GM18951 (cell line): ENCODE results near the gene AP1G2.
"Not testable (repeated sequence)": the region's sequence is repeated elsewhere in the genome, so short reads cannot be mapped to it uniquely, and the experiment has no call there.

Experiments
- POLR2A ChIP-seq: IDR thresholded peaks from 4 replicates; pipeline ENCODE4 v1.6.1; 2011; ENCODE audit warnings: mild to moderate bottlenecking; ENCODE audit not compliant: insufficient read length, insufficient read depth; ENCODE audit errors: extremely low read depth
- in situ Hi-C: fragments of 300-500 bp; cut with MboI; formaldehyde crosslinking; loops from one replicate; pipeline ENCODE4 v1.12.0; 2022; ENCODE audit warnings: low sequenced_read_pairs, mixed read lengths, inconsistent platforms; ENCODE audit not compliant: unreplicated experiment

The AP1G2 gene

GRCh38 chr14:23604675-23605170, 37.1 kb upstream of the AP1G2 start:
- TF ChIP-seq POLR2A, result no peak
- in situ Hi-C loops, result no loop called here

- in situ Hi-C loops, result no loop called here
- TF ChIP-seq POLR2A, result no peak
Observed at GRCh38 chr14:23604148-23604547, 36.6 kb upstream of the AP1G2 start.

- TF ChIP-seq POLR2A, result no peak
- in situ Hi-C loops, result no loop called here
Observed at GRCh38 chr14:23603103-23603502, 35.5 kb upstream of the AP1G2 start.

GRCh38 chr14:23602181-23603095, 34.8 kb upstream of the AP1G2 start:
- in situ Hi-C loops, result no loop called here
- TF ChIP-seq POLR2A, result no peak

GRCh38 chr14:23601845-23602180, 34.2 kb upstream of the AP1G2 start:
- no peak for TF ChIP-seq POLR2A
- in situ Hi-C loops, result no loop called here

GRCh38 chr14:23601424-23601823, 33.8 kb upstream of the AP1G2 start:
- TF ChIP-seq POLR2A, result no peak
- in situ Hi-C loops, result no loop called here

GRCh38 chr14:23600806-23601205, 33.2 kb upstream of the AP1G2 start:
- in situ Hi-C loops, result no loop called here
- TF ChIP-seq POLR2A, result no peak

- no peak for TF ChIP-seq POLR2A
- in situ Hi-C loops, result no loop called here
Observed at GRCh38 chr14:23600322-23600707, 32.7 kb upstream of the AP1G2 start.

GRCh38 chr14:23594191-23594590, 26.6 kb upstream of the AP1G2 start:
- in situ Hi-C loops, result not testable (repeated sequence)

- TF ChIP-seq POLR2A, result no peak
- in situ Hi-C loops, result no loop called here
Observed at GRCh38 chr14:23590198-23590597, 22.6 kb upstream of the AP1G2 start.

- TF ChIP-seq POLR2A, result no peak
- in situ Hi-C loops, result no loop called here
Observed at GRCh38 chr14:23589606-23590005, 22.0 kb upstream of the AP1G2 start.

- in situ Hi-C loops, result no loop called here
Observed at GRCh38 chr14:23588884-23589598, 21.4 kb upstream of the AP1G2 start.

GRCh38 chr14:23584527-23585203, 17.1 kb upstream of the AP1G2 start:
- in situ Hi-C loops, result not testable (repeated sequence)

More at GRCh38 chr14:23588884-23589598, 21.4 kb upstream of the AP1G2 start:
- TF ChIP-seq POLR2A, result no peak

- in situ Hi-C loops, result not testable (repeated sequence)
Observed at GRCh38 chr14:23583761-23584526, 16.4 kb upstream of the AP1G2 start.
